Stimulated activated CD4-positive, alpha-beta T cell treated with anti-CD3 and anti-CD28 coated beads, TNF-alpha, amount 100 ng/mL, for 4 hours (primary cell): ENCODE results near the gene KEL.
"Not testable (repeated sequence)": the region's sequence is repeated elsewhere in the genome, so short reads cannot be mapped to it uniquely, and the experiment has no call there.

Source experiments
- DNase-seq, 3 experiments: peaks; one replicate each; pipeline ENCODE4 v3.0.0-alpha.2; 2020; ENCODE audit warnings: low read depth in 3 of 3

The KEL gene

GRCh38 chr7:142961973-142962926 lies at the start of gene KEL:
Gene KEL, minus strand, starts transcription at chr7:142962363. Its CDS starts 157 bp downstream, at chr7:142962206.
- no peak for DNase-seq

- DNase-seq: peak; percentile 67 to 72 (median 68)
These were observed 46.1 kb upstream of the KEL start for GRCh38 chr7:143008007-143008901.

GRCh38 chr7:143005632-143006260 lies 43.6 kb upstream of the KEL start:
- no peak for DNase-seq

- DNase-seq: peak in 1 of 3 experiments; percentile 3
These were observed 41.4 kb upstream of the KEL start for GRCh38 chr7:143003393-143004051.

GRCh38 chr7:143002898-143003297 lies 40.7 kb upstream of the KEL start:
- no peak for DNase-seq

- no peak for DNase-seq
These were observed 39.9 kb upstream of the KEL start for GRCh38 chr7:143002106-143002505.

- DNase-seq: no peak
These were observed 38.5 kb upstream of the KEL start for GRCh38 chr7:143000648-143001047.

GRCh38 chr7:142999793-143000192 lies 37.6 kb upstream of the KEL start:
- DNase-seq: no peak

- no peak for DNase-seq
These were observed 36.8 kb upstream of the KEL start for GRCh38 chr7:142998966-142999365.

- DNase-seq: no peak
These were observed 35.4 kb upstream of the KEL start for GRCh38 chr7:142997456-142997989.

GRCh38 chr7:142992427-142992826 lies 30.3 kb upstream of the KEL start:
- DNase-seq: no peak

GRCh38 chr7:142984297-142984696 lies 22.1 kb upstream of the KEL start:
- no peak for DNase-seq

GRCh38 chr7:142983825-142984224 lies 21.7 kb upstream of the KEL start:
- no peak for DNase-seq

- DNase-seq: not testable (repeated sequence)
These were observed 16.2 kb upstream of the KEL start for GRCh38 chr7:142978402-142978801.

- no peak for DNase-seq
These were observed 12.5 kb upstream of the KEL start for GRCh38 chr7:142974626-142975025.

GRCh38 chr7:142969183-142969582 lies 7.0 kb upstream of the KEL start:
- no peak for DNase-seq

GRCh38 chr7:142968229-142968628 lies 6.1 kb upstream of the KEL start:
- no peak for DNase-seq

- no peak for DNase-seq
These were observed 2.5 kb upstream of the KEL start for GRCh38 chr7:142964502-142965246.

- DNase-seq: no peak
These were observed 1.8 kb upstream of the KEL start for GRCh38 chr7:142963993-142964392.

GRCh38 chr7:142962991-142963390 lies 828 bp upstream of the KEL start:
- no peak for DNase-seq
